GM23248 (cell line): ENCODE results near the gene ANKRD22.

ENCODE experiments used
- EZH2 ChIP-seq: fragments of 200-600 bp; sonication (generic); IDR thresholded peaks from 2 replicates; pipeline ENCODE4 v1.6.1; 2018; ENCODE audit warnings: antibody characterized with exemption, mild to moderate bottlenecking; ENCODE audit not compliant: insufficient read depth, poor library complexity, severe bottlenecking
- EZH2phosphoT487 ChIP-seq: fragments of 200-600 bp; sonication (generic); IDR thresholded peaks from 2 replicates; pipeline ENCODE4 v1.6.1; 2018; ENCODE audit warnings: antibody characterized with exemption, moderate library complexity, mild to moderate bottlenecking, low read depth; ENCODE audit not compliant: insufficient read depth

DNA sequence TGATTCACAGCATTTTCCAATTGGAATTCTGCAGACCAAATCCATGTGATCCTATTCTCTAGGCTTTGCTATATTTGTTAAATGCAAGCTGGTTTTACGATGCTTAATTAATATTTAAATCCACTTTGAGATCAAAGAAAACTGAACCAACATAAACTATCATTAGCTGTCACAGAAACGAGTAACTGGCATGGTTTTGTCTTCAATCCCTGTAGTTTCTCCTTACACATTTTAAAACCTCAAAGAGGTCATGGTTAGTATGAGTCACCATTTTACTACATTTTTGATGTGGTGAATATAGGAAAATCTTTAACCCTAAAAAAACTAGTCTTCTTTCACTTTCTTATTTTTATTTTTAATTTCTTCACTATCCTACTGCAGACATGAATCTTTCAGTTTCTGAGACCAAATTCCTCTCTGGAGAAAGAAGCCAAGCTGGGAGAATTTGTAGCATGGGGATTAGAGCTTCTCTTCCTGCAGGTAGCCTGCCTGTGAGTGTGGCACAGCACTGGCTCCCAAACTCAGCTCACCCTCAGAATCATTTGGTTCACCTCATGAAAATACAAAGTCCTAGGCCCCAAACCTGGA is 57.8 kb downstream of the ANKRD22 start:
- TF ChIP-seq EZH2phosphoT487 (no peak), EZH2 (no peak)
